Transverse colon (tissue), 3 donors: ENCODE measurements around the gene RNF115.

Source experiments
- CTCF ChIP-seq, 5 experiments: fragments of 200-600 bp in 3 of 5; fragments of 450-650 bp in 2 of 5; sonication (generic) in 3 of 5; IDR thresholded peaks; 1 replicate in 2 of 5; 2 replicates in 3 of 5; pipeline ENCODE4 v1.5.1; 2016 to 2017; ENCODE audit warnings: antibody characterized with exemption in 5 of 5, inconsistent platforms in 3 of 5, mild to moderate bottlenecking in 2 of 5, moderate library complexity in 1 of 5
- EP300 ChIP-seq: sonication (generic); formaldehyde crosslinking; IDR thresholded peaks from one replicate; pipeline ENCODE4 v1.6.1; 2017; ENCODE audit warnings: antibody characterized with exemption, low read depth
- POLR2A ChIP-seq: fragments of 450-650 bp; IDR thresholded peaks from one replicate; pipeline ENCODE4 v1.6.1; 2016; ENCODE audit warnings: antibody characterized with exemption, mild to moderate bottlenecking, moderate library complexity

GRCh38 chr1:145823565-145824498 lies at the start of gene RNF115, which contains the start of gene POLR3C:
- TF ChIP-seq CTCF (IDR thresholded peaks at IDR 0.05) (no peak), POLR2A (peak; percentile 80), EP300 (no peak)
